Measurements from ENCODE around the gene GPR108.

- no peak for TF ChIP-seq POLR2AphosphoS5 (IDR thresholded peaks at IDR 0.05)
- no peak for TF ChIP-seq EP300 (IDR thresholded peaks at IDR 0.05)
Measured at GRCh38 chr19:6777434-6777833, 40.1 kb upstream of the GPR108 start.
